Spleen (tissue), 7 donors: Measurements from ENCODE around the gene OXA1L.

Experiments used
- POLR2A ChIP-seq, 3 donors: fragments of 450-650 bp; IDR thresholded peaks; one replicate each; pipeline ENCODE4 v1.5.1; 2017; ENCODE audit warnings: antibody characterized with exemption in 3 of 3, mild to moderate bottlenecking in 1 of 3
- TF ChIP-seq, protein P1 (sequence below), 11 experiments: fragments of 200-600 bp in 7 of 11; fragments of 450-650 bp in 4 of 11; sonication (generic) in 4 of 11; IDR thresholded peaks in 8 of 11; conservative IDR thresholded peaks in 3 of 11; 1 replicate in 7 of 11; 2 replicates in 4 of 11; pipeline versions ENCODE4 v1.4.0 to v1.8.0; 2016 to 2021; ENCODE audit warnings: antibody characterized with exemption in 11 of 11, inconsistent platforms in 4 of 11, mild to moderate bottlenecking in 1 of 11
- donor health status: DM: no; HTN: no; CAD: no; lungs with moderate emphysema.
- donor health status: DM: no; HTN: no; CAD: no.
- donor health status: DM: no; HTN: no; CAD: no.

DNA sequence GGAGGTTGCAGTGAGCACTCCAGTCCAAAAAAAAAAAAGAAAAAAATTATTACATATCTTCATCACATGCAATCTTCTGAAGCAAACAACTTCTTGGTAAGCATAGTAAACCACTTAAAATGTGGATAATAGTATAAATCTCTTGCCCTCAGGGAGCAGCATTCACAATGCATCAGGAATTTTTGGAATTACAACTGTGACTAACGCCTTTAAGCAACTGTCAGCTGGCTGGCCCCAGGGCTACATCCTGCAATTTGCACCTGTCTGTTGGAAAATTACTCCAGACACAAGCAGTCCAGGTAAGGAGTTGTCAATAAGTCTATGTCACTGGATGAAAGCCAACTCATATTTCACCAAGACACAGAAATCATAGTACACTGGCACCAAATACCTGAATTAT is 54.2 kb downstream of the OXA1L start:
- TF ChIP-seq, protein P1, sequence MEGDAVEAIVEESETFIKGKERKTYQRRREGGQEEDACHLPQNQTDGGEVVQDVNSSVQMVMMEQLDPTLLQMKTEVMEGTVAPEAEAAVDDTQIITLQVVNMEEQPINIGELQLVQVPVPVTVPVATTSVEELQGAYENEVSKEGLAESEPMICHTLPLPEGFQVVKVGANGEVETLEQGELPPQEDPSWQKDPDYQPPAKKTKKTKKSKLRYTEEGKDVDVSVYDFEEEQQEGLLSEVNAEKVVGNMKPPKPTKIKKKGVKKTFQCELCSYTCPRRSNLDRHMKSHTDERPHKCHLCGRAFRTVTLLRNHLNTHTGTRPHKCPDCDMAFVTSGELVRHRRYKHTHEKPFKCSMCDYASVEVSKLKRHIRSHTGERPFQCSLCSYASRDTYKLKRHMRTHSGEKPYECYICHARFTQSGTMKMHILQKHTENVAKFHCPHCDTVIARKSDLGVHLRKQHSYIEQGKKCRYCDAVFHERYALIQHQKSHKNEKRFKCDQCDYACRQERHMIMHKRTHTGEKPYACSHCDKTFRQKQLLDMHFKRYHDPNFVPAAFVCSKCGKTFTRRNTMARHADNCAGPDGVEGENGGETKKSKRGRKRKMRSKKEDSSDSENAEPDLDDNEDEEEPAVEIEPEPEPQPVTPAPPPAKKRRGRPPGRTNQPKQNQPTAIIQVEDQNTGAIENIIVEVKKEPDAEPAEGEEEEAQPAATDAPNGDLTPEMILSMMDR (IDR thresholded peaks at IDR 0.05 in 8 of 11, conservative IDR thresholded peaks at IDR 0.05 in 3 of 11) = no peak
- no peak for TF ChIP-seq POLR2A (IDR thresholded peaks at IDR 0.05)
